K562 (cell line): Measurements from ENCODE around the gene OR2V1. TPM values are rescaled to one million over a fixed set of nuclear protein-coding genes. Genes with fewer than 3 reads are reported as not detected.

Source experiments
- HDAC1 ChIP-seq, 2 experiments: fragments of 450-650 bp; IDR thresholded peaks; 2 replicates each; pipeline ENCODE4 v1.6.1; 2016 to 2017; ENCODE audit warnings: inconsistent platforms in 1 of 2, mild to moderate bottlenecking in 1 of 2, moderate library complexity in 1 of 2
- JUN ChIP-seq, 2 experiments: sonication (generic) in 1 of 2; formaldehyde crosslinking in 1 of 2; IDR thresholded peaks; 2 replicates each; pipeline versions ENCODE4 v1.6.1 to v1.8.0; 2012 to 2022; ENCODE audit warnings: borderline replicate concordance in 2 of 2, mild to moderate bottlenecking in 2 of 2, improper control_type of control experiment in 1 of 2, low read depth in 1 of 2, low read length in 1 of 2, missing genetic modification reagents in 1 of 2
- MED1 ChIP-seq: sonication (generic); formaldehyde crosslinking; IDR thresholded peaks from 2 replicates; pipeline ENCODE4 v1.8.1; 2023; ENCODE audit warnings: missing genetic modification reagents, borderline replicate concordance
- PTBP1 ChIP-seq: fragments of 200-400 bp; formaldehyde crosslinking; IDR thresholded peaks from 2 replicates; pipeline ENCODE4 v1.6.1; 2017; ENCODE audit warnings: low read depth, low read length
- RBFOX2 ChIP-seq: fragments of 200-400 bp; formaldehyde crosslinking; IDR thresholded peaks from 2 replicates; pipeline ENCODE4 v1.6.1; 2017; ENCODE audit warnings: low read depth, mild to moderate bottlenecking, low read length, moderate library complexity
- TBP ChIP-seq: optimal IDR thresholded peaks from 2 replicates; pipeline ENCODE3; 2011; ENCODE audit warnings: low read depth, low read length, improper control_type of control experiment
- ZKSCAN8 ChIP-seq: fragments of 200-800 bp; sonication (Bioruptor generic); IDR thresholded peaks from 2 replicates; pipeline ENCODE4 v1.6.1; 2016; ENCODE audit warnings: missing genetic modification characterization, missing compliant biosample characterization
- polyA plus RNA-seq, 8 experiments: library from polyadenylated mRNA; depleted of rRNA in 4 of 8; stranded (reverse) in 5 of 8; unstranded in 3 of 8; fragments of >200 nt; fragmentation: Nextera tagmentation in 2 of 8; fragmentation: Illumina TruSeq in 1 of 8; extraction: Ambion mirVana in 2 of 8; extraction: Trizol in 1 of 8; gene quantifications; 2 replicates each; pipeline versions ENCODE4 v1.2.1 to v1.2.3, GENCODE V29; 2011 to 2014; ENCODE audit warnings: inconsistent platforms in 1 of 8, missing spikeins in 1 of 8
- total RNA-seq, 7 experiments: library from RNA; depleted of rRNA in 6 of 7; stranded (reverse); fragments of >200 nt in 6 of 7; fragmentation: Illumina TruSeq in 2 of 7; extraction: Trizol in 2 of 7; gene quantifications; 2 replicates each; pipeline versions ENCODE4 v1.2.1 to v1.2.3, GENCODE V29; 2011 to 2021; ENCODE audit warnings: low replicate concordance in 1 of 7
- TF ChIP-seq, protein P1 (sequence below): sonication (generic); formaldehyde crosslinking; IDR thresholded peaks from 2 replicates; pipeline ENCODE4 v1.8.0; 2022; ENCODE audit warnings: mild to moderate bottlenecking, missing genetic modification reagents
- TF ChIP-seq, protein P2 (sequence below): sonication (generic); formaldehyde crosslinking; IDR thresholded peaks from 2 replicates; pipeline ENCODE4 v1.8.0; 2022; ENCODE audit warnings: missing genetic modification reagents, mild to moderate bottlenecking, moderate library complexity, borderline replicate concordance
- TF ChIP-seq, protein P3 (sequence below): fragments of 250-450 bp; sonication (Bioruptor Pico); IDR thresholded peaks from 2 replicates; pipeline ENCODE4 v1.5.1; 2021; ENCODE audit warnings: mild to moderate bottlenecking
- TF ChIP-seq, protein P4 (sequence below), 2 experiments: fragments of 200-800 bp in 1 of 2; sonication (Bioruptor generic) in 1 of 2; sonication (generic) in 1 of 2; formaldehyde crosslinking in 1 of 2; IDR thresholded peaks in 1 of 2; conservative IDR thresholded peaks in 1 of 2; 2 replicates each; pipeline versions ENCODE4 v1.5.0 to v1.6.1; 2016 to 2020; ENCODE audit warnings: missing compliant biosample characterization in 1 of 2, missing genetic modification characterization in 1 of 2, missing genetic modification reagents in 1 of 2
- TF ChIP-seq, protein P5 (sequence below): IDR thresholded peaks from 3 replicates; pipeline ENCODE4 v1.6.1; 2011; ENCODE audit warnings: borderline replicate concordance, mild to moderate bottlenecking, moderate library complexity; ENCODE audit not compliant: insufficient read length; ENCODE audit errors: extremely low read depth
- TF ChIP-seq, protein P6 (sequence below), 2 experiments: IDR thresholded peaks; 2 replicates each; pipeline ENCODE4 v1.6.1; 2011; ENCODE audit warnings: borderline replicate concordance in 1 of 2, control low read depth in 1 of 2, low read depth in 1 of 2, low read length in 1 of 2, mild to moderate bottlenecking in 1 of 2, mixed read lengths in 1 of 2, moderate library complexity in 1 of 2; ENCODE audit not compliant: insufficient read depth in 1 of 2, insufficient read length in 1 of 2, poor library complexity in 1 of 2, severe bottlenecking in 1 of 2; ENCODE audit errors: extremely low read depth in 1 of 2

The OR2V1 gene
- total and polyA plus RNA-seq, 9 of the 15 experiments (the other 6 are each of a cell fraction or from before 2014, with no cell fraction given), result 0.04 to 0.28 (median 0.15) TPM; not detected in 5

DNA sequence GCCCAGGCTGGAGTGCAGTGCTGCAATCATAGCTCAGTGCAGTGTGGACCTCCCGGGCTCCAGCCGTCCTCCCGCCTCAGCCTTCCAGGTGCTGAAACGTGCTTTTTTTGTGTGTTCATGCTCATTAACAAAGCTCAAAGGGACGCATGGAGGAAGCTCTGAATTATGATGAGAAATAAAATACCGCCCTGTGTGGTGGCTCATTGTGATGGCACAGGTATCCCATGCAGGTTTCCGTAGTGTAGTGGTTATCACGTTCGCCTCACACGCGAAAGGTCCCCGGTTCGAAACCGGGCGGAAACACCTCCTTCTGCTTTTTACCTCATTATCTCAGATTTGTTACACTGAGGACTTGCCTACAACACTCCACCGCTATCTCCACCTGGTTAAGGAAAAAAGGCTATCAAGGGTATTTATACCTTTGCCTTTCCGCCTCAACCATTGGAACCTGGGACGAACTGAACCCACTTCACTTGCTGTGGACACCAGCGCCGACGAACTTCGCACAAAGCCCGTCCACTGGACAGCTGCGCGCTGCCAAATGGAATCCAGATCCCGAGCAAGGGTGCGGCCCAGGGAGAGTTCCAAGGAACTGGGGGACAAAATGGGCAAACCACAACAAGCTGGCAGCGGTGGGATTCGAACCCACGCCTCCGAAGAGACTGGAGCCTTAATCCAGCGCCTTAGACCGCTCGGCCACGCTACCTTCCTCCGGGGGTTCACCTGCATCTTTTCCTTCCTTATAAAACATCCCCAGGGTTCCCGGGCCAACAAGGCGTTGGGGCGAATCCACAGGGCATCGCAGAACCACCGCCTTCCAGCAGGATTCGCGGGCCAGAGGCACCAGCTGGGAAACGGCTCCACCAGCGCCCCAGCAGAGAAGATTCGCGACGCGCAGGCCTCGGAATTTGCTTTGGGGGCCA lies 42.7 kb upstream of the OR2V1 start (continued):
- TF ChIP-seq, protein P1, sequence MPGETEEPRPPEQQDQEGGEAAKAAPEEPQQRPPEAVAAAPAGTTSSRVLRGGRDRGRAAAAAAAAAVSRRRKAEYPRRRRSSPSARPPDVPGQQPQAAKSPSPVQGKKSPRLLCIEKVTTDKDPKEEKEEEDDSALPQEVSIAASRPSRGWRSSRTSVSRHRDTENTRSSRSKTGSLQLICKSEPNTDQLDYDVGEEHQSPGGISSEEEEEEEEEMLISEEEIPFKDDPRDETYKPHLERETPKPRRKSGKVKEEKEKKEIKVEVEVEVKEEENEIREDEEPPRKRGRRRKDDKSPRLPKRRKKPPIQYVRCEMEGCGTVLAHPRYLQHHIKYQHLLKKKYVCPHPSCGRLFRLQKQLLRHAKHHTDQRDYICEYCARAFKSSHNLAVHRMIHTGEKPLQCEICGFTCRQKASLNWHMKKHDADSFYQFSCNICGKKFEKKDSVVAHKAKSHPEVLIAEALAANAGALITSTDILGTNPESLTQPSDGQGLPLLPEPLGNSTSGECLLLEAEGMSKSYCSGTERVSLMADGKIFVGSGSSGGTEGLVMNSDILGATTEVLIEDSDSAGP, result no peak
- TF ChIP-seq MED1 (no peak), ZKSCAN8 (CRISPR knock-in tag) (no peak), RBFOX2 (peak; percentile 27), JUN (IDR thresholded peaks at IDR 0.05; ENCODE audit: borderline replicate concordance, low read depth, low read length) (0 out of 2 replicates have a peak, but pooled peaks have one; percentile 7), JUN (CRISPR knock-in tag; IDR thresholded peaks at IDR 0.05; ENCODE audit: borderline replicate concordance) (no peak), TBP (peak; percentile 99), PTBP1 (no peak), HDAC1 (IDR thresholded peaks at IDR 0.05) (peak; percentile 34 to 68; a peak in 2 of 4 replicates)
- TF ChIP-seq, protein P2, sequence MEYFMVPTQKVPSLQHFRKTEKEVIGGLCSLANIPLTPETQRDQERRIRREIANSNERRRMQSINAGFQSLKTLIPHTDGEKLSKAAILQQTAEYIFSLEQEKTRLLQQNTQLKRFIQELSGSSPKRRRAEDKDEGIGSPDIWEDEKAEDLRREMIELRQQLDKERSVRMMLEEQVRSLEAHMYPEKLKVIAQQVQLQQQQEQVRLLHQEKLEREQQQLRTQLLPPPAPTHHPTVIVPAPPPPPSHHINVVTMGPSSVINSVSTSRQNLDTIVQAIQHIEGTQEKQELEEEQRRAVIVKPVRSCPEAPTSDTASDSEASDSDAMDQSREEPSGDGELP (CRISPR knock-in tag), result peak; percentile 53; the same call in 1 of the 2 replicates
- TF ChIP-seq, protein P3, sequence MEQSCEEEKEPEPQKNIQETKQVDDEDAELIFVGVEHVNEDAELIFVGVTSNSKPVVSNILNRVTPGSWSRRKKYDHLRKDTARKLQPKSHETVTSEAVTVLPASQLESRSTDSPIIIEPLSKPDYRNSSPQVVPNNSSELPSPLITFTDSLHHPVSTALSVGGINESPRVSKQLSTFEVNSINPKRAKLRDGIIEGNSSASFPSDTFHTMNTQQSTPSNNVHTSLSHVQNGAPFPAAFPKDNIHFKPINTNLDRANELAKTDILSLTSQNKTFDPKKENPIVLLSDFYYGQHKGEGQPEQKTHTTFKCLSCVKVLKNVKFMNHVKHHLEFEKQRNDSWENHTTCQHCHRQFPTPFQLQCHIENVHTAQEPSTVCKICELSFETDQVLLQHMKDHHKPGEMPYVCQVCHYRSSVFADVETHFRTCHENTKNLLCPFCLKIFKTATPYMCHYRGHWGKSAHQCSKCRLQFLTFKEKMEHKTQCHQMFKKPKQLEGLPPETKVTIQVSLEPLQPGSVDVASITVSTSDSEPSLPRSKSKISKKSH (CRISPR knock-in tag), result no peak
- TF ChIP-seq, protein P4, sequence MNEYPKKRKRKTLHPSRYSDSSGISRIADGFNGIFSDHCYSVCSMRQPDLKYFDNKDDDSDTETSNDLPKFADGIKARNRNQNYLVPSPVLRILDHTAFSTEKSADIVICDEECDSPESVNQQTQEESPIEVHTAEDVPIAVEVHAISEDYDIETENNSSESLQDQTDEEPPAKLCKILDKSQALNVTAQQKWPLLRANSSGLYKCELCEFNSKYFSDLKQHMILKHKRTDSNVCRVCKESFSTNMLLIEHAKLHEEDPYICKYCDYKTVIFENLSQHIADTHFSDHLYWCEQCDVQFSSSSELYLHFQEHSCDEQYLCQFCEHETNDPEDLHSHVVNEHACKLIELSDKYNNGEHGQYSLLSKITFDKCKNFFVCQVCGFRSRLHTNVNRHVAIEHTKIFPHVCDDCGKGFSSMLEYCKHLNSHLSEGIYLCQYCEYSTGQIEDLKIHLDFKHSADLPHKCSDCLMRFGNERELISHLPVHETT (CRISPR knock-in tag; conservative IDR thresholded peaks at IDR 0.05 in 1 of 2, IDR thresholded peaks at IDR 0.05 in 1 of 2), result no peak
- TF ChIP-seq, protein P5, sequence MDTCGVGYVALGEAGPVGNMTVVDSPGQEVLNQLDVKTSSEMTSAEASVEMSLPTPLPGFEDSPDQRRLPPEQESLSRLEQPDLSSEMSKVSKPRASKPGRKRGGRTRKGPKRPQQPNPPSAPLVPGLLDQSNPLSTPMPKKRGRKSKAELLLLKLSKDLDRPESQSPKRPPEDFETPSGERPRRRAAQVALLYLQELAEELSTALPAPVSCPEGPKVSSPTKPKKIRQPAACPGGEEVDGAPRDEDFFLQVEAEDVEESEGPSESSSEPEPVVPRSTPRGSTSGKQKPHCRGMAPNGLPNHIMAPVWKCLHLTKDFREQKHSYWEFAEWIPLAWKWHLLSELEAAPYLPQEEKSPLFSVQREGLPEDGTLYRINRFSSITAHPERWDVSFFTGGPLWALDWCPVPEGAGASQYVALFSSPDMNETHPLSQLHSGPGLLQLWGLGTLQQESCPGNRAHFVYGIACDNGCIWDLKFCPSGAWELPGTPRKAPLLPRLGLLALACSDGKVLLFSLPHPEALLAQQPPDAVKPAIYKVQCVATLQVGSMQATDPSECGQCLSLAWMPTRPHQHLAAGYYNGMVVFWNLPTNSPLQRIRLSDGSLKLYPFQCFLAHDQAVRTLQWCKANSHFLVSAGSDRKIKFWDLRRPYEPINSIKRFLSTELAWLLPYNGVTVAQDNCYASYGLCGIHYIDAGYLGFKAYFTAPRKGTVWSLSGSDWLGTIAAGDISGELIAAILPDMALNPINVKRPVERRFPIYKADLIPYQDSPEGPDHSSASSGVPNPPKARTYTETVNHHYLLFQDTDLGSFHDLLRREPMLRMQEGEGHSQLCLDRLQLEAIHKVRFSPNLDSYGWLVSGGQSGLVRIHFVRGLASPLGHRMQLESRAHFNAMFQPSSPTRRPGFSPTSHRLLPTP, result peak; percentile 87
- TF ChIP-seq, protein P6, sequence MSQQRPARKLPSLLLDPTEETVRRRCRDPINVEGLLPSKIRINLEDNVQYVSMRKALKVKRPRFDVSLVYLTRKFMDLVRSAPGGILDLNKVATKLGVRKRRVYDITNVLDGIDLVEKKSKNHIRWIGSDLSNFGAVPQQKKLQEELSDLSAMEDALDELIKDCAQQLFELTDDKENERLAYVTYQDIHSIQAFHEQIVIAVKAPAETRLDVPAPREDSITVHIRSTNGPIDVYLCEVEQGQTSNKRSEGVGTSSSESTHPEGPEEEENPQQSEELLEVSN (IDR thresholded peaks at IDR 0.05; ENCODE audit: borderline replicate concordance in 1 of 2, extremely low read depth in 1 of 2, insufficient read depth in 1 of 2, insufficient read length in 1 of 2, low read depth in 1 of 2, low read length in 1 of 2, poor library complexity in 1 of 2, severe bottlenecking in 1 of 2), result peak in 1 of 2 experiments; percentile 70
